IPS-NIHi7 (cell line): ENCODE measurements around the gene CCNT1.
"Not testable (repeated sequence)": the region's sequence is repeated elsewhere in the genome, so short reads cannot be mapped to it uniquely, and the experiment has no call there.

Source experiments
- DNase-seq: peaks from one replicate; pipeline ENCODE4 v3.0.0; 2012; ENCODE audit warnings: mixed read lengths; ENCODE audit errors: extremely low spot score

CCNT1 gene

GRCh38 chr12:48641752-48642555 is 74.6 kb downstream of the CCNT1 start:
- DNase-seq = not testable (repeated sequence)

- no peak for DNase-seq
Measured at GRCh38 chr12:48640854-48641253, 75.7 kb downstream of the CCNT1 start.

- DNase-seq = no peak
Measured at GRCh38 chr12:48640428-48640827, 76.1 kb downstream of the CCNT1 start.
